DMS114 treated with DMSO at 0.1 percent for 48 hours (cell line): ENCODE results near the gene CCNI.

ENCODE experiments used
- DNase-seq: peaks from one replicate; lab custom pipeline; 2025; ENCODE audit not compliant: unreplicated experiment; lab: John Stamatoyannopoulos, UW

CCNI gene

GRCh38 chr4:77007358-77008230 lies 68.2 kb downstream of the CCNI start:
- no peak for DNase-seq

- DNase-seq, result no peak
Measured at GRCh38 chr4:77006753-77007353, 68.9 kb downstream of the CCNI start.

- no peak for DNase-seq
Measured at GRCh38 chr4:77003400-77003799, 72.4 kb downstream of the CCNI start.

GRCh38 chr4:77002321-77003107 lies 73.3 kb downstream of the CCNI start:
- DNase-seq, result no peak

GRCh38 chr4:77001907-77002306 lies 73.9 kb downstream of the CCNI start:
- DNase-seq, result no peak

GRCh38 chr4:76998251-76998901 lies 77.4 kb downstream of the CCNI start:
- DNase-seq, result no peak

- no peak for DNase-seq
Measured at GRCh38 chr4:76997532-76997931, 78.3 kb downstream of the CCNI start.
